Caco-2 (cell line): Measurements from ENCODE around the gene SF3A2. TPM values are rescaled to one million over a fixed set of nuclear protein-coding genes. Genes with fewer than 3 reads are reported as not detected.

Experiments used
- BruUV-seq: library from RNA; stranded (reverse); fragments of 400-500 nt; replicated peaks from 2 replicates; lab custom pipeline; 2021; lab: Mats Ljungman, UMichigan
- CTCF ChIA-PET: fragments of 300-600 bp; sonication (Branson Sonifier 250); formaldehyde crosslinking; loops from one replicate; lab custom pipeline; 2022; ENCODE audit warnings: antibody characterized with exemption; lab: Charles Lee
- POLR2A ChIA-PET: fragments of 300-600 bp; sonication (Branson Sonifier 250); formaldehyde crosslinking; loops from one replicate; lab custom pipeline; 2022; ENCODE audit warnings: antibody characterized with exemption; lab: Charles Lee
- DNase-seq, 2 experiments: peaks; one replicate each; pipeline versions ENCODE4 v3.0.0 to v3.0.0-alpha.2; 2020 to 2022
- H3K27me3 ChIP-seq: replicated peaks from 2 replicates; pipeline ENCODE4 v1.6.0; 2011; ENCODE audit warnings: low read length; ENCODE audit not compliant: control insufficient read depth, insufficient read depth
- H3K36me3 ChIP-seq: 2 replicates; pipeline ENCODE4 v1.5.1; 2011; ENCODE audit warnings: low read length; ENCODE audit not compliant: control insufficient read depth, insufficient read depth
- H3K4me1 ChIP-seq: fragments of 250-450 bp; sonication (Bioruptor Pico); 2 replicates; pipeline ENCODE4 v1.5.1; 2020; ENCODE audit warnings: mild to moderate bottlenecking
- H3K4me3 ChIP-seq: 2 replicates; pipeline ENCODE4 v1.5.1; 2011; ENCODE audit warnings: low read depth, mild to moderate bottlenecking, control low read depth, low read length
- H3K9me3 ChIP-seq: fragments of 250-450 bp; sonication (Bioruptor Pico); 2 replicates; pipeline ENCODE4 v1.5.1; 2020; ENCODE audit warnings: mild to moderate bottlenecking, moderate library complexity
- H3K27ac Mint-ChIP-seq: one replicate; pipeline ENCODE4 v1.8.0; 2022; ENCODE audit warnings: mixed read lengths; ENCODE audit not compliant: unreplicated experiment
- H3K27me3 Mint-ChIP-seq: one replicate; pipeline ENCODE4 v1.8.0; 2022; ENCODE audit warnings: mixed read lengths; ENCODE audit not compliant: insufficient read depth, unreplicated experiment
- H3K36me3 Mint-ChIP-seq: one replicate; pipeline ENCODE4 v1.8.0; 2022; ENCODE audit warnings: mild to moderate bottlenecking, mixed read lengths; ENCODE audit not compliant: insufficient read depth, unreplicated experiment
- H3K4me1 Mint-ChIP-seq: one replicate; pipeline ENCODE4 v1.8.0; 2022; ENCODE audit warnings: low read depth, mixed read lengths; ENCODE audit not compliant: unreplicated experiment
- H3K4me3 Mint-ChIP-seq: one replicate; pipeline ENCODE4 v1.8.0; 2022; ENCODE audit warnings: mild to moderate bottlenecking, moderate library complexity, mixed read lengths; ENCODE audit not compliant: unreplicated experiment
- H3K9me3 Mint-ChIP-seq: one replicate; pipeline ENCODE4 v1.8.0; 2022; ENCODE audit warnings: mixed read lengths; ENCODE audit not compliant: unreplicated experiment
- intact Hi-C: fragments of 100-400 bp; cut with micrococcal nuclease; formaldehyde crosslinking; loops from one replicate; pipeline ENCODE4 v1.10.0; 2022; ENCODE audit not compliant: unreplicated experiment
- total RNA-seq: library from RNA; stranded (reverse); gene quantifications from 2 replicates; pipeline ENCODE4 v1.2.3, GENCODE V29; 2022
- TF ChIP-seq, protein P1 (sequence below), 2 experiments: fragments of 200-600 bp in 1 of 2; IDR thresholded peaks; 1 replicate in 1 of 2; 2 replicates in 1 of 2; pipeline versions ENCODE4 v1.5.1 to v1.8.0; 2011 to 2022; ENCODE audit warnings: antibody characterized with exemption in 1 of 2, control low read depth in 1 of 2, inconsistent platforms in 1 of 2, low read depth in 1 of 2, low read length in 1 of 2, mild to moderate bottlenecking in 1 of 2, moderate library complexity in 1 of 2; ENCODE audit not compliant: insufficient read depth in 1 of 2, severe bottlenecking in 1 of 2, unreplicated experiment in 1 of 2

Gene SF3A2
- total RNA-seq, 1 experiment from 2014 or later = 129 TPM

- H3K27ac Mint-ChIP-seq = peak overlapping the region; percentile 71
- no peaks in the 10 kb centered on the region for H3K4me1 ChIP-seq
- BruUV-seq = no TSS peak
- POLR2A ChIA-PET = no interaction called here
- TF ChIP-seq, protein P1, sequence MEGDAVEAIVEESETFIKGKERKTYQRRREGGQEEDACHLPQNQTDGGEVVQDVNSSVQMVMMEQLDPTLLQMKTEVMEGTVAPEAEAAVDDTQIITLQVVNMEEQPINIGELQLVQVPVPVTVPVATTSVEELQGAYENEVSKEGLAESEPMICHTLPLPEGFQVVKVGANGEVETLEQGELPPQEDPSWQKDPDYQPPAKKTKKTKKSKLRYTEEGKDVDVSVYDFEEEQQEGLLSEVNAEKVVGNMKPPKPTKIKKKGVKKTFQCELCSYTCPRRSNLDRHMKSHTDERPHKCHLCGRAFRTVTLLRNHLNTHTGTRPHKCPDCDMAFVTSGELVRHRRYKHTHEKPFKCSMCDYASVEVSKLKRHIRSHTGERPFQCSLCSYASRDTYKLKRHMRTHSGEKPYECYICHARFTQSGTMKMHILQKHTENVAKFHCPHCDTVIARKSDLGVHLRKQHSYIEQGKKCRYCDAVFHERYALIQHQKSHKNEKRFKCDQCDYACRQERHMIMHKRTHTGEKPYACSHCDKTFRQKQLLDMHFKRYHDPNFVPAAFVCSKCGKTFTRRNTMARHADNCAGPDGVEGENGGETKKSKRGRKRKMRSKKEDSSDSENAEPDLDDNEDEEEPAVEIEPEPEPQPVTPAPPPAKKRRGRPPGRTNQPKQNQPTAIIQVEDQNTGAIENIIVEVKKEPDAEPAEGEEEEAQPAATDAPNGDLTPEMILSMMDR (IDR thresholded peaks at IDR 0.05; ENCODE audit: insufficient read depth in 1 of 2, low read depth in 1 of 2, low read length in 1 of 2, severe bottlenecking in 1 of 2, unreplicated experiment in 1 of 2) = peak in 1 of 2 experiments; percentile 11
- no peaks in the 10 kb centered on the region for H3K9me3 ChIP-seq
- no peaks in the 10 kb centered on the region for H3K27me3 ChIP-seq
- H3K27me3 Mint-ChIP-seq = no peaks in the 10 kb centered on the region
- H3K36me3 Mint-ChIP-seq = peaks cover 97% of the 10 kb centered on the region
- H3K36me3 ChIP-seq = peaks cover 3% of the 10 kb centered on the region; the same call in 1 of the 2 replicates
- no peaks in the 10 kb centered on the region for H3K4me1 Mint-ChIP-seq
- no peak overlapping the region for H3K4me3 ChIP-seq
- H3K4me3 Mint-ChIP-seq = no peak overlapping the region
- CTCF ChIA-PET = no interaction called here
- H3K9me3 Mint-ChIP-seq = no peaks in the 10 kb centered on the region
- intact Hi-C loops = no loop called here
- peak in 1 of 2 experiments; percentile 35 for DNase-seq
These were observed 4.9 kb upstream of the SF3A2 start for GRCh38 chr19:2231621-2232221.

- POLR2A ChIA-PET = interaction anchor here (0.6 kb wide), 1 partner anchor 253 kb away, joined by 3 read pairs; no protein-coding TSS in a partner anchor
- no peak for DNase-seq
- H3K36me3 Mint-ChIP-seq = peaks cover 92% of the 10 kb centered on the region
- peak overlapping the region; percentile 53 for H3K27ac Mint-ChIP-seq
- peaks cover under 1% of the 10 kb centered on the region; the same call in 1 of the 2 replicates for H3K4me1 ChIP-seq
- H3K4me3 ChIP-seq = no peak overlapping the region
- no peaks in the 10 kb centered on the region for H3K27me3 Mint-ChIP-seq
- H3K4me3 Mint-ChIP-seq = peak overlapping the region; percentile 25
- no TSS peak for BruUV-seq
- no peaks in the 10 kb centered on the region for H3K9me3 Mint-ChIP-seq
- H3K27me3 ChIP-seq = no peaks in the 10 kb centered on the region
- TF ChIP-seq, protein P1 (IDR thresholded peaks at IDR 0.05; ENCODE audit: insufficient read depth in 1 of 2, low read depth in 1 of 2, low read length in 1 of 2, severe bottlenecking in 1 of 2, unreplicated experiment in 1 of 2) = no peak
- no peaks in the 10 kb centered on the region for H3K9me3 ChIP-seq
- H3K36me3 ChIP-seq = peaks cover 3% of the 10 kb centered on the region; the same call in 1 of the 2 replicates
- intact Hi-C loops = no loop called here
- CTCF ChIA-PET = no interaction called here
- no peaks in the 10 kb centered on the region for H3K4me1 Mint-ChIP-seq
These were observed 4.1 kb upstream of the SF3A2 start for GRCh38 chr19:2232286-2233151.

DNA sequence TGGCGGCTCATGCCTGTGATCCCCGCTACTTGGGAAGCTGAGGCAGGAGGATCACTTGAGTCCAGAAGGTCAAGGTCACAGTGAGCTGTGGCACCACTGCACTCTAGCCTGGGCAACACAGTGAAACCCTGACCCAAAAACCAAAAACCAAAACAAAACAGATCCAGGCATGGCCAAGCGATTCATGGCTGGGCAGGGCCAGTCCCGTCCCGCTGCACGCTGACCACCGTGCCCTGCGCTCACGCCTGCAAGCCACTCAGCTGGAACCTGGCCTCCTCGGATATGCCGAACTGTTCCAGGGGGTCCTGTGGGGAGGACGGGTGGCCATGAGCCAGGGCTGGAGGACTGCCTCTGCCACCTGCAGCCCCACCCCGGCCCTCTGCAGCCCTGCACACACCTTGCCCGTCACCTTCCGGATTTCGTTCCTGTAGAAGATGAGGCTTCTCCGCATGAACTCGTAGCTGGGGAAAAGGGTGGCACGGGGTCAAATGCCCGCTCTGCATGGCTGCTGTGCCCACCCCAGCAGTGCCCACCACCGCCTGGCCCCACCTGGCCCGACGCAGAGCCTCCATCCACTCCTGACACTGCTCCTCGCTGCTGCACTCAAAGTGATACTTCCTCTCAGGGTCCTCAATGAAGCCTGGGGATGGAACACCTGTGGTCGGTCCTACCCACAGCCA, 2.9 kb upstream of the SF3A2 start:
- Mint-ChIP-seq H3K4me1 (peaks cover 5% of the 10 kb centered on the region), H3K36me3 (peaks cover 87% of the 10 kb centered on the region), H3K4me3 (peak overlapping the region; percentile 84), H3K9me3 (no peaks in the 10 kb centered on the region), H3K27ac (no peak overlapping the region), H3K27me3 (no peaks in the 10 kb centered on the region)
- intact Hi-C loops = no loop called here
- POLR2A ChIA-PET = no interaction called here
- Histone ChIP-seq H3K4me3 (no peak overlapping the region), H3K36me3 (no peaks in the 10 kb centered on the region; the same call in 1 of the 2 replicates), H3K4me1 (peaks cover 12% of the 10 kb centered on the region), H3K9me3 (no peaks in the 10 kb centered on the region), H3K27me3 (no peaks in the 10 kb centered on the region)
- no TSS peak for BruUV-seq
- TF ChIP-seq, protein P1 (IDR thresholded peaks at IDR 0.05; ENCODE audit: insufficient read depth in 1 of 2, low read depth in 1 of 2, low read length in 1 of 2, severe bottlenecking in 1 of 2, unreplicated experiment in 1 of 2) = no peak
- no peak for DNase-seq
- CTCF ChIA-PET = interaction anchor here (1.4 kb wide), 1 partner anchor 78 kb away, joined by 5 read pairs; no protein-coding TSS in a partner anchor
